Trophoblast cell (in vitro differentiated cells and primary cell): ENCODE results near the gene ZBTB2.
A peak's percentile ranks its signal among the peaks of the same experiment; 100 is the strongest.

Experiments used
- DNase-seq, 2 donors: peaks; one replicate each; pipeline ENCODE4 v3.0.0-alpha.2; 2016
- H2AFZ ChIP-seq: 2 replicates; pipeline ENCODE4 v1.6.1; 2013; ENCODE audit warnings: low read length, moderate library complexity, mild to moderate bottlenecking; ENCODE audit not compliant: insufficient read depth, poor library complexity
- H2AK5ac ChIP-seq: 2 replicates; pipeline ENCODE4 v1.6.1; 2013; ENCODE audit warnings: mild to moderate bottlenecking, low read length
- H2BK120ac ChIP-seq: 2 replicates; pipeline ENCODE4 v1.6.1; 2013; ENCODE audit warnings: low read length, mild to moderate bottlenecking, moderate library complexity; ENCODE audit not compliant: insufficient read depth, poor library complexity
- H2BK12ac ChIP-seq: 2 replicates; pipeline ENCODE4 v1.6.1; 2013; ENCODE audit warnings: mild to moderate bottlenecking, low read length, moderate library complexity
- H2BK5ac ChIP-seq: 2 replicates; pipeline ENCODE4 v1.6.1; 2013; ENCODE audit warnings: low read length, low read depth, moderate library complexity, mild to moderate bottlenecking; ENCODE audit not compliant: poor library complexity
- H3K14ac ChIP-seq: 2 replicates; pipeline ENCODE4 v1.6.1; 2013; ENCODE audit warnings: mild to moderate bottlenecking, low read length
- H3K18ac ChIP-seq: 2 replicates; pipeline ENCODE4 v1.6.1; 2013; ENCODE audit warnings: mild to moderate bottlenecking, low read length
- H3K23ac ChIP-seq: 2 replicates; pipeline ENCODE4 v1.6.1; 2013; ENCODE audit warnings: low read length
- H3K27ac ChIP-seq: 2 replicates; pipeline ENCODE4 v1.5.1; 2013; ENCODE audit warnings: low read depth, mild to moderate bottlenecking, inconsistent platforms, low read length, moderate library complexity
- H3K27me3 ChIP-seq: 2 replicates; pipeline ENCODE4 v1.6.1; 2013; ENCODE audit warnings: inconsistent platforms, mild to moderate bottlenecking, low read length, moderate library complexity; ENCODE audit not compliant: insufficient read depth
- H3K36me3 ChIP-seq, 2 experiments: 1 replicate in 1 of 2; 2 replicates in 1 of 2; pipeline ENCODE4 v1.6.1; 2013; ENCODE audit warnings: low read length in 2 of 2, mild to moderate bottlenecking in 2 of 2, moderate library complexity in 1 of 2; ENCODE audit not compliant: insufficient read depth in 2 of 2, control insufficient read depth in 1 of 2
- H3K4ac ChIP-seq: 2 replicates; pipeline ENCODE4 v1.6.1; 2013; ENCODE audit warnings: low read depth, mild to moderate bottlenecking, low read length, moderate library complexity
- H3K4me1 ChIP-seq, 2 experiments: 1 replicate in 1 of 2; 2 replicates in 1 of 2; pipeline ENCODE4 v1.6.1; 2013; ENCODE audit warnings: low read length in 2 of 2, mild to moderate bottlenecking in 2 of 2, moderate library complexity in 1 of 2; ENCODE audit not compliant: insufficient read depth in 2 of 2, control insufficient read depth in 1 of 2
- H3K4me2 ChIP-seq: 2 replicates; pipeline ENCODE4 v1.6.1; 2013; ENCODE audit warnings: inconsistent platforms, mild to moderate bottlenecking, low read length, moderate library complexity
- H3K4me3 ChIP-seq: 2 replicates; pipeline ENCODE4 v1.5.1; 2013; ENCODE audit warnings: mild to moderate bottlenecking, low read depth, low read length, inconsistent platforms
- H3K79me1 ChIP-seq: one replicate; pipeline ENCODE4 v1.6.1; 2013; ENCODE audit warnings: low read length
- H3K79me2 ChIP-seq: 2 replicates; pipeline ENCODE4 v1.6.1; 2013; ENCODE audit warnings: low read length, mild to moderate bottlenecking; ENCODE audit not compliant: control insufficient read depth, insufficient read depth, poor library complexity
- H3K9ac ChIP-seq: 2 replicates; pipeline ENCODE4 v1.6.1; 2013; ENCODE audit warnings: mild to moderate bottlenecking, low read length
- H3K9me3 ChIP-seq: 2 replicates; pipeline ENCODE4 v1.6.1; 2013; ENCODE audit warnings: low read depth, mild to moderate bottlenecking, control low read depth, inconsistent platforms, low read length; ENCODE audit not compliant: insufficient read depth
- H4K12ac ChIP-seq: 2 replicates; pipeline ENCODE4 v1.6.1; 2013; ENCODE audit warnings: low read depth, mild to moderate bottlenecking, low read length, moderate library complexity
- H4K8ac ChIP-seq: 2 replicates; pipeline ENCODE4 v1.6.1; 2013; ENCODE audit warnings: low read depth, mild to moderate bottlenecking, low read length, moderate library complexity
- H4K91ac ChIP-seq: one replicate; pipeline ENCODE4 v1.6.1; 2013; ENCODE audit warnings: low read depth, mild to moderate bottlenecking, low read length, moderate library complexity
- WGBS: extraction: QIAGEN DNeasy Blood & Tissue Kit; methylation state at CpG from one replicate; pipeline ENCODE4 v1.1.7; 2013; ENCODE audit warnings: missing lambda C conversion rate; ENCODE audit not compliant: insufficient read length, insufficient coverage; ENCODE audit errors: extremely low coverage; 5-methylcytosine and 5-hydroxymethylcytosine counted together

ZBTB2 gene

DNA sequence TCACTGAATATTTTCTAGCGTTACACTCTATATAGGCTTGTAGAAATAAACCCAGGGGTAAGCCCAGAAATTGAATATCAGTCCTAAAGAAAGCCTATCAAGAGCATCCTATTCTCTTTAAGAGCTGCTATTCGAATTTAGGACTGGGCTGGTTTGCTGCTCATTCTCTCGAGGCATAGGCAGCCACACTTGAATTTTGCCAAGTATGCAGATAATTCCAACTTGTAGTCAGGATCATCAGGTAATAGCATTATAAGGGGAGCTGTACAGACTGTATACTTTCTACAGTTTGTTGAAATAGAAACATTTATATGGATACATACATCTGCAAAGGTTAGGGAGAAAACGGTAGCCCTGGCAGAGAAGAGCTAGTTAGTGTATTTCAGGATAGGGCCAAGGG, 2.1 kb upstream of the ZBTB2 start:
- Histone ChIP-seq H4K91ac (no peak overlapping the region), H3K27ac (no peak overlapping the region), H3K36me3 (peaks cover 4 to 7% of the 10 kb centered on the region in 2 experiments), H2AK5ac (no peak overlapping the region), H3K23ac (no peak overlapping the region), H3K4me3 (no peak overlapping the region), H3K4me2 (no peak overlapping the region), H3K9ac (no peak overlapping the region), H3K18ac (no peak overlapping the region), H3K4ac (peak overlapping the region; percentile 96), H3K79me2 (peaks cover 25% of the 10 kb centered on the region), H2AFZ (no peak overlapping the region), H3K27me3 (no peaks in the 10 kb centered on the region), H4K12ac (no peak overlapping the region), H2BK12ac (no peak overlapping the region), H2BK5ac (no peak overlapping the region), H3K4me1 (peaks cover 0 to 3% of the 10 kb centered on the region in 2 experiments), H4K8ac (no peak overlapping the region), H3K79me1 (peaks cover 22% of the 10 kb centered on the region), H3K9me3 (no peaks in the 10 kb centered on the region), H2BK120ac (no peak overlapping the region), H3K14ac (no peak overlapping the region)
- WGBS = no CpG with 5 or more reads among the region's 4 CpGs
- DNase-seq = no peak

DNA sequence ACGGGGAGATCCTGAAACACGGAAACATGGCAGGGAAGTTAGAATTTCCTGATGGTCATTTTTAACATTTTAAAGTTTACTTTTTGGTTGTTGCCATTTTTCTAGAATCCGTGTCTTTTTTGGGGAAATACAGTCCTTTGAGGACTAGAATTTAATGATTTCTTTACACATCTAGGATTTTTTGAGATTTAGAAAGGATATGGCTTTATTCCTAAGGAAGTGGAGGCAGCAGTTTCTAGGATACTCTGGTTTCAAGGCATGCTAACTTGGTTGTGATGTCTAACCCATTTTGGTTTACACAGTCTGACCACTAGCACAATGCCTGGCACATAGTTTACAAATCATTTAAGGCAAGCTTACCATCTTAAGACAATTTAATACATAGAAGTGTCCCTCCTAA, 1.1 kb upstream of the ZBTB2 start:
- H3K23ac ChIP-seq = no peak overlapping the region
- H2AK5ac ChIP-seq = no peak overlapping the region
- H3K4me1 ChIP-seq = peaks cover 0 to 3% of the 10 kb centered on the region in 2 experiments

DNA sequence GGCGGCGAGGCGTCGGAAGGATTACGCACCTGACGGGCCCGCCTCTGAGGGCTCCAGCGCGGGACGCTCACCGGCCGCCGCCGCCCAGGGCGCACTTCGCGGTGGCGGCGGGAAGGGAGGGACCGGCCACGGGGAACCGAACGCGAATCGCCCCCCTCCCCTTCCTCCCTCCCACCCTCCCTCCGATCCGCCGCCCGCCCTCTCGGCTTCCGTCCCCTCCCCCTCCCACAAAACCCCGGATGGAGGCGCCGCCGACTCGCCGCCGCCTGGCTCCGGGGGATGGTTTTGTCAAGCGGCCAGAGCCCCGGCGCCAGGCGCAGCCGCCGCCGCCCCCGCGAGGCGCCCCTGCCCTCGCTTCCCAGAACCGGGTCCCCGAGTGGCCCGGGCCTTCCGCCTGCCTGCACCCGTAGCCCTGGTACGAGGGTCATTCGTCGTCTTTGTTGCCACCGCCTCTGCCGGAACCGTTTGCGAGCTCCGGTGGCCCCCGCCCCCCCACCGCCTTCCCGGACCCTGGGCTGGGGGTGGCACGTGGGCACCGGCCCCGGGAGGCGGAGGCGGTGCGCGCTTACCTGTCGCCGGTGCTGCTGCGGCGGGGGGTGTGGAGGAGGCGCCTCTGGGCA, 398 bp downstream of the ZBTB2 start:
- Histone ChIP-seq H4K12ac (peak overlapping the region; percentile 99), H2BK120ac (peak overlapping the region; percentile 97), H2AK5ac (peak overlapping the region; percentile 99), H3K14ac (peak overlapping the region; percentile 100), H3K9me3 (no peaks in the 10 kb centered on the region), H2AFZ (peak overlapping the region; percentile 97), H3K79me1 (peaks cover 22% of the 10 kb centered on the region), H4K8ac (peak overlapping the region; percentile 100), H2BK12ac (peak overlapping the region; percentile 74), H3K4me3 (peak overlapping the region; percentile 98), H2BK5ac (peak overlapping the region; percentile 100), H4K91ac (peak overlapping the region; percentile 96), H3K18ac (peak overlapping the region; percentile 99), H3K23ac (no peak overlapping the region), H3K27me3 (no peaks in the 10 kb centered on the region), H3K4me1 (peaks cover 0 to 3% of the 10 kb centered on the region in 2 experiments), H3K36me3 (peaks cover 1 to 5% of the 10 kb centered on the region in 2 experiments), H3K79me2 (peaks cover 27% of the 10 kb centered on the region), H3K9ac (peak overlapping the region; percentile 95), H3K4me2 (peak overlapping the region; percentile 63), H3K4ac (peak overlapping the region; percentile 99), H3K27ac (peak overlapping the region; percentile 100)
- WGBS = no CpG with 5 or more reads among the region's 78 CpGs
- DNase-seq = peak; percentile 35 to 64

More for the DNA sequence above, 1.1 kb upstream of the ZBTB2 start:
- Histone ChIP-seq H3K4ac (no peak overlapping the region), H3K4me3 (no peak overlapping the region), H3K4me2 (peak overlapping the region; percentile 48), H4K8ac (no peak overlapping the region), H2BK120ac (no peak overlapping the region), H3K27me3 (no peaks in the 10 kb centered on the region), H3K18ac (no peak overlapping the region), H3K9ac (no peak overlapping the region), H2AFZ (no peak overlapping the region), H3K14ac (no peak overlapping the region), H3K9me3 (no peaks in the 10 kb centered on the region), H4K91ac (no peak overlapping the region), H4K12ac (no peak overlapping the region), H3K27ac (peak overlapping the region; percentile 89), H3K36me3 (peaks cover 3 to 5% of the 10 kb centered on the region in 2 experiments), H3K79me2 (peaks cover 25% of the 10 kb centered on the region), H3K79me1 (peaks cover 22% of the 10 kb centered on the region), H2BK5ac (no peak overlapping the region), H2BK12ac (no peak overlapping the region)
- no peak for DNase-seq
- no CpG with 5 or more reads among the region's 3 CpGs for WGBS

DNA sequence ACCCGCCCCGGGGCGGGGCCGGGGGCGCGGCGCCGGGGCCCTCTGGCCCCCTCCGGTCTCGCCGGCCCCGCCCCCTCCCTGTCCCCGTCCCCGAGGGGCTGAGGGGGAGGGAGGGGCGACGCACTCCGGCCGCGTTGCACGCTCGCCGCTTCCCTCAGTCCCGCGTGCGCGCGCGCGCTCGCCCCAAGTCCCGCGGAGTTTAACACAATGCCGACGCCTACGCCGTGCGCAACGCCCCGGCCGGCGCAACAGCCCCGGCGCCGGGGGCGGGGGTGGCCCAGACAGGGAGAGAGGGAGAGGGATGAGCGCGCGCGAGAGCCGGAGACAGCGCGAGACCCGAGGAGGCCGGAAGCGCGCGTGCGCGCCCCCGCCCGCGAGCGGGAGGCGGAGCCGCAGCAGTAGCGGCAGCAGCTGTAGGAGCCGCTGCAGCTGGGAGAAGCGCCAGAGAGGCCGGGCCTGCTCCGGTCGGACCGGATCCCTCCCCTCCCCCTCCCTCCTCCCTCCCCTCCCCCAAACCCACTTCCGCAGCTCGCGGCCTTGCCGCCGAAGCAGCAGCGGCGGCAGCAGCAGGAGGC, 996 bp downstream of the ZBTB2 start:
- Histone ChIP-seq H3K23ac (no peak overlapping the region), H3K18ac (peak overlapping the region; percentile 99), H4K12ac (peak overlapping the region; percentile 99), H3K36me3 (peaks cover 0 to 3% of the 10 kb centered on the region in 2 experiments), H4K8ac (peak overlapping the region; percentile 100), H2BK120ac (peak overlapping the region; percentile 97), H4K91ac (peak overlapping the region; percentile 100), H3K79me1 (peaks cover 22% of the 10 kb centered on the region), H3K9ac (peak overlapping the region; percentile 95), H2AFZ (peak overlapping the region; percentile 97), H3K9me3 (no peaks in the 10 kb centered on the region), H3K4me2 (peak overlapping the region; percentile 89), H3K79me2 (peaks cover 25% of the 10 kb centered on the region), H3K4me3 (peak overlapping the region; percentile 98), H3K27ac (peak overlapping the region; percentile 100), H3K14ac (peak overlapping the region; percentile 100), H2BK5ac (peak overlapping the region; percentile 100), H2AK5ac (peak overlapping the region; percentile 98), H3K4me1 (peaks cover 0 to 3% of the 10 kb centered on the region in 2 experiments), H3K27me3 (no peaks in the 10 kb centered on the region), H3K4ac (peak overlapping the region; percentile 97), H2BK12ac (peak overlapping the region; percentile 73)
- WGBS = no CpG with 5 or more reads among the region's 79 CpGs
- DNase-seq = peak; percentile 99
